Psoas muscle (tissue), 8 donors: ENCODE results near the gene UBE2J1. TPM values are rescaled to one million over a fixed set of nuclear protein-coding genes. Genes with fewer than 3 reads are reported as not detected.

Source experiments
- ATAC-seq, 4 donors: fragments of 200-7000 bp; cut with Tn5 transposase; one replicate each; pipeline ENCODE4 v1.9.1; 2020; ENCODE audit warnings: moderate library complexity in 3 of 4, mild to moderate bottlenecking in 2 of 4
- DNase-seq, 2 donors: peaks; one replicate each; pipeline ENCODE4 v3.0.0-alpha.2; 2020
- H3K27ac ChIP-seq: fragments of 200-600 bp; one replicate; pipeline ENCODE4 v1.8.0; 2022
- H3K27me3 ChIP-seq, 3 donors: fragments of 200-600 bp in 1 of 3; one replicate each; pipeline versions ENCODE4 v1.6.1 to v1.8.0; 2013 to 2022; ENCODE audit warnings: low read length in 2 of 3, mild to moderate bottlenecking in 2 of 3, moderate library complexity in 1 of 3; ENCODE audit not compliant: insufficient read depth in 3 of 3
- H3K36me3 ChIP-seq, 2 donors: fragments of 200-600 bp in 1 of 2; one replicate each; pipeline versions ENCODE4 v1.6.1 to v1.8.0; 2013 to 2022; ENCODE audit warnings: low read depth in 1 of 2, mild to moderate bottlenecking in 1 of 2, moderate library complexity in 1 of 2; ENCODE audit not compliant: insufficient read depth in 1 of 2
- H3K4me1 ChIP-seq: fragments of 200-600 bp; one replicate; pipeline ENCODE4 v1.8.0; 2022
- H3K4me3 ChIP-seq: fragments of 200-600 bp; one replicate; pipeline ENCODE4 v1.8.0; 2022; ENCODE audit warnings: mild to moderate bottlenecking
- H3K9me3 ChIP-seq: fragments of 200-600 bp; one replicate; pipeline ENCODE4 v1.8.0; 2022
- WGBS, 3 donors: extraction: QIAGEN DNeasy Blood & Tissue Kit; methylation state at CpG; one replicate each; pipeline versions ENCODE4 v1.1.6 to v1.1.7; 2013; 5-methylcytosine and 5-hydroxymethylcytosine counted together
- intact Hi-C, 2 donors: fragments of 100-400 bp; cut with DNase I; formaldehyde crosslinking; loops; one replicate each; pipeline versions ENCODE4 v1.11.0 to v1.14.2; 2022
- polyA plus RNA-seq, 3 donors: library from polyadenylated mRNA; stranded (reverse); fragments of 200-250 nt; gene quantifications; one replicate each; pipeline ENCODE4 v1.2.3, GENCODE V29; 2013
- total RNA-seq, 4 donors: library from RNA; stranded (reverse); fragmentation: NEBNext Ultra II Directional in 2 of 4; extraction: Animal tissue kit (Norgen Biotek cat#: 25700) in 2 of 4; gene quantifications; one replicate each; pipeline versions ENCODE4 v1.2.1 to v1.2.4, GENCODE V29; 2021 to 2023
- TF ChIP-seq, protein P1 (sequence below): fragments of 200-600 bp; IDR thresholded peaks from one replicate; pipeline ENCODE4 v1.8.0; 2022; ENCODE audit warnings: antibody characterized with exemption
- donor health status: healthy with polysubstance abuse.
- donor health status: DM: no; HTN: no; CAD: no; lungs with moderate emphysema.
- donor health status: Bipolar disorder and iron deficiency.
- donor health status: healthy.
- donor health status: DM: yes; HTN: yes; CAD: no.
- donor health status: DM: no; HTN: no; CAD: no.
- donor health status: DM: no; HTN: no; CAD: no.
- donor health status: DM: yes; HTN: yes; CAD: no.

The UBE2J1 gene
- total and polyA plus RNA-seq, 7 donors, result 10.0 to 21.6 (median 16.3) TPM

DNA sequence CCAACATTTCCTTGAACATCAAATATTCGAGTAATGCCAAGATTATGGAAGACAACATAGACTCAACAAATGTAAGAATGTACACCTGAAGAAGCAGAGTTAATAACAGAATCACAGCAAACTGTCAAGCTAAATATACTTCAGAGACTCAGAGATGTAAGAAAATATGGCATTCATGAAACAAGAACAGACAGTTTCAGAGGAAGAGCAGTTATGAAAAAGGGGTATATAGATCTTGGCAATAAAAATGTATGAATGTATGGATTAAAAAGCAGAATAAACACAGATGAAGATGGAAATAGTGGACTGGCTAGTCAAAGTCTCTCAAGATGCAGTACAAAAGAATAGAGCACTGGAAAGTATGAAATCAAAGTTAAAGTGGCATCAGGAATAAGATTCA, 41.1 kb upstream of the UBE2J1 start:
- DNase-seq, result no peak
- no peak for ATAC-seq
- intact Hi-C loops, result no loop called here

DNA sequence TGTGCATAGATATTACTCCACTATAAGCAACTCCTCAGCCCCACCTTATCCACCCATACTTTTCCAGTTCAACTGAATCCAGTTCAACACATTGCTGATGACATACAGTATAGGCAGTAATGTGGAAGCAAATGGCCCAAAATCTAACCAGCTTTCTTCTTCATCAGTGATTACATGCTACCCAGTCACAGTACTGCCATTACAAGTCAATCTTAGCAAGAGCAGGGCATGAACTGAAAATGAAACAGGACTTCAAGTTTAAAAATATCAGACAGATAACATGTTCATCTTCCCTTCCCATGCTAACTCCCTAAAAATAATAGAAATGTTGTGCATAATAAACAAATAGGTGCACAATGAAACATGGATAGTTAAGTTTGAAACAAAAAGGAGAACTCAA, 40.3 kb upstream of the UBE2J1 start:
- H3K4me1 ChIP-seq, result peaks cover 28% of the 10 kb centered on the region
- H3K4me3 ChIP-seq, result no peak overlapping the region
- no peak overlapping the region for H3K27ac ChIP-seq
- H3K36me3 ChIP-seq, result no peaks in the 10 kb centered on the region
- ATAC-seq (no peak), DNase-seq (no peak)
- H3K9me3 ChIP-seq, result no peaks in the 10 kb centered on the region
- TF ChIP-seq, protein P1, sequence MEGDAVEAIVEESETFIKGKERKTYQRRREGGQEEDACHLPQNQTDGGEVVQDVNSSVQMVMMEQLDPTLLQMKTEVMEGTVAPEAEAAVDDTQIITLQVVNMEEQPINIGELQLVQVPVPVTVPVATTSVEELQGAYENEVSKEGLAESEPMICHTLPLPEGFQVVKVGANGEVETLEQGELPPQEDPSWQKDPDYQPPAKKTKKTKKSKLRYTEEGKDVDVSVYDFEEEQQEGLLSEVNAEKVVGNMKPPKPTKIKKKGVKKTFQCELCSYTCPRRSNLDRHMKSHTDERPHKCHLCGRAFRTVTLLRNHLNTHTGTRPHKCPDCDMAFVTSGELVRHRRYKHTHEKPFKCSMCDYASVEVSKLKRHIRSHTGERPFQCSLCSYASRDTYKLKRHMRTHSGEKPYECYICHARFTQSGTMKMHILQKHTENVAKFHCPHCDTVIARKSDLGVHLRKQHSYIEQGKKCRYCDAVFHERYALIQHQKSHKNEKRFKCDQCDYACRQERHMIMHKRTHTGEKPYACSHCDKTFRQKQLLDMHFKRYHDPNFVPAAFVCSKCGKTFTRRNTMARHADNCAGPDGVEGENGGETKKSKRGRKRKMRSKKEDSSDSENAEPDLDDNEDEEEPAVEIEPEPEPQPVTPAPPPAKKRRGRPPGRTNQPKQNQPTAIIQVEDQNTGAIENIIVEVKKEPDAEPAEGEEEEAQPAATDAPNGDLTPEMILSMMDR, result no peak
- no peaks in the 10 kb centered on the region for H3K27me3 ChIP-seq
- intact Hi-C loops, result no loop called here

More for the DNA sequence above, 41.1 kb upstream of the UBE2J1 start:
- Histone ChIP-seq H3K9me3 (no peaks in the 10 kb centered on the region), H3K4me3 (no peak overlapping the region), H3K4me1 (peaks cover 23% of the 10 kb centered on the region), H3K27me3 (no peaks in the 10 kb centered on the region), H3K27ac (no peak overlapping the region), H3K36me3 (no peaks in the 10 kb centered on the region)
- WGBS, 3 donors, result 96 to 97% (median 97%) methylated on average over 1 of the region's 1 CpG
- TF ChIP-seq, protein P1, result no peak

DNA sequence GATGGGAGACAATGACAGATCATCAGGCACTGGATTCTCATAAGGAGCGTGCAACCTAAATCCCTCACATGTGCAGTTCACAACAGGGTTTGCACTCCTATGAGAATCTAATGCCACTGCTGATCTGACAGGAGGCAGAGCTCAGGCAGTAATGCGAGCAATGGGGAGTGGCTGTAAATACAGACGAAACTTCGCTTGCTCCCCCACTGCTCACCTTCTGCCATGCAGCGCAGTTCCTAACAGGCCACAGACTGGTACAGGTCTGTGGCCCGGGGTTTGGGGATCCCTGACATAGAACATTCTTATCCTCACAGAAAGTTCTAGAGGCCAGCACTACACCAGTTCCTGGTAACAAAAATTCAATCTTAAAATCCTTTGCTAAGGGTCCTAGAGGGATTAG, 36.3 kb upstream of the UBE2J1 start:
- WGBS, 3 donors, result 81 to 94% (median 83%) methylated on average over 6 of the region's 6 CpGs
- no peak overlapping the region for H3K4me3 ChIP-seq
- intact Hi-C loops, result no loop called here

DNA sequence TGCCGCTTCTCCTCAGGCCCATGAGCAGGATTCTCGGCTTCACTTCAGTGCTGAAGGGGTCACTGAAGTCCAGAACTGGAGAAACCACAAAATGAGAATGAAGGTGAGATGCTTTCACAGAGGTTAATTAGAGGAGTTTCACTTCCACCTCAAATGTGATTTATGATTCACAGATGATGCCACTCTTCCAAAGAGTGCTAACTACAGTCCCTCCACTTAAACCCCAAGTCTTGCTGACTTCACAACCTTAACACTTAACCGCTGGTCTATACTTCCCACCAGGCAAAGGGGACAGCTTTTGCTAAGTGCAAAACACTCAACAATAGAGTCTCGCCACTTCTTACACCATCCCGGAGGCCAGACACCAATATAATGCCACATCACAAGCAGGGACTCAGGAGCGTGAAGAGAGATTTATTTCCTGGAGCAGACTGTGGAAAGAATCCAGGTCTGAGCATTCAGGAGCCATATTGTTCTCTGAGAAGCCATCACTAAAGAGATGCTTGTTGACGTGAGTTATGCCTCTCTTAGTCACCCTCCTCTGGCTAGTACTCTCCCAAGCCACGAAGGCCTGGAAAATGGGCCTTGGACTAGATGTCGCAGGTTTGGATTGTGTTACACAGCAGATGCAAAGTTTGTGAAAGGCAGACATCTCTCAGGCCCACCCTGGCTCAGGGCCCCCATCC, 35.1 kb upstream of the UBE2J1 start:
- peaks cover 0 to 5% of the 10 kb centered on the region in 2 donors for H3K36me3 ChIP-seq
- peak overlapping the region; percentile 88 for H3K27ac ChIP-seq
- ATAC-seq (peak; percentile 53 to 90 (median 81)), DNase-seq (peak in 1 of 2 donors; percentile 50)
- TF ChIP-seq, protein P1, result no peak
- no peak overlapping the region for H3K4me3 ChIP-seq
- WGBS, 3 donors, result 54 to 61% (median 56%) methylated on average over 9 of the region's 9 CpGs
- H3K27me3 ChIP-seq, result no peaks in the 10 kb centered on the region
- intact Hi-C loops, result loop anchor here in 1 of 2 donors (2.0 kb wide), 1 partner anchor 21 kb away; no protein-coding TSS in a partner anchor
- no peaks in the 10 kb centered on the region for H3K9me3 ChIP-seq
- peaks cover 59% of the 10 kb centered on the region for H3K4me1 ChIP-seq

More for the DNA sequence above, 36.3 kb upstream of the UBE2J1 start:
- Histone ChIP-seq H3K9me3 (no peaks in the 10 kb centered on the region), H3K27me3 (no peaks in the 10 kb centered on the region), H3K27ac (peak overlapping the region; percentile 88), H3K4me1 (peaks cover 53% of the 10 kb centered on the region), H3K36me3 (no peaks in the 10 kb centered on the region)
- TF ChIP-seq, protein P1, result no peak
- DNase-seq, result no peak
- no peak for ATAC-seq
